Measurements from ENCODE around the gene OR6J1.
"Not testable (repeated sequence)": the region's sequence is repeated elsewhere in the genome, so short reads cannot be mapped to it uniquely, and the experiment has no call there.

The OR6J1 gene

DNA sequence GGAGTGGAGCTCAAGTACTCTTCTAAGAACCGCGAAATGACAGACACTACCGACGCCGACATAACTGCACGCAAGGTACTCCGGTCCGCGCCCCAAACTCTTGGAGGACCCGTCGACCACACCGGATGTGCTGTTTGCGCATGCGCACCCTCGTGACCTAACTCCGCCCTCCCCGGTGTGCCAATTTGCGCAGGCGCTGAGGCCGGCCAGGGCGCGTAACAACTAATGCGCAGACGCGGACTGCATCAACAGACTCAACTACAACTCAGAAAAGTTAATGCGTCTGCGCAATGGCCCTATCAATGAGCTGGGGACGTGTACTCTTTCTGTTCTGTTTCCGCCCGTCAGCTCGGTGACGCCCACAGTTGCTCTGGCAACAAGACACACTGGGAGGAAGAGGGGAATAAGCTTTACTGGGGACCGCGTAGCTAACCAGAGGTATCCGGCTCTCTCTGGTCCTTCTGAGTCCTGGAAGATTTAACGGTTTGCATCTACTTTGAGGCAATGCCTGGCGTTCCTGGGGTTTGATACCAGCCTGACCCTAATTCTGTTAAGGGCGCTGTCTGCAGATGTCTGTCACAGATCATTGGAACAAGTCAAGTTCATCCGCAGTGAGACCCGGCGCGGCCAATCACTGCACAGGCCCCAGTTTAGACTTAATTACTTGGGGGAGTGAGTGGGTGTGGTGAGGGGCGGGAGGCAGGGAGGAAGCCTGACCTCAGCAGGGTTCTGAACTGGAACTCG is 54.9 kb downstream of the OR6J1 start, which contains the start of gene DAD1:
Gene DAD1, minus strand, starts transcription at position 129 of the 744 bp plus-strand sequence. Its CDS starts 67 bp downstream, at position 62.
- Histone ChIP-seq H3K27me3 (ENCODE audit: insufficient read depth, low read length, poor library complexity) (peaks cover 14% of the 10 kb centered on the region), H3K9ac (ENCODE audit: low read depth, low read length) (peak within 1 kb of the TSS; percentile 81)

DNA sequence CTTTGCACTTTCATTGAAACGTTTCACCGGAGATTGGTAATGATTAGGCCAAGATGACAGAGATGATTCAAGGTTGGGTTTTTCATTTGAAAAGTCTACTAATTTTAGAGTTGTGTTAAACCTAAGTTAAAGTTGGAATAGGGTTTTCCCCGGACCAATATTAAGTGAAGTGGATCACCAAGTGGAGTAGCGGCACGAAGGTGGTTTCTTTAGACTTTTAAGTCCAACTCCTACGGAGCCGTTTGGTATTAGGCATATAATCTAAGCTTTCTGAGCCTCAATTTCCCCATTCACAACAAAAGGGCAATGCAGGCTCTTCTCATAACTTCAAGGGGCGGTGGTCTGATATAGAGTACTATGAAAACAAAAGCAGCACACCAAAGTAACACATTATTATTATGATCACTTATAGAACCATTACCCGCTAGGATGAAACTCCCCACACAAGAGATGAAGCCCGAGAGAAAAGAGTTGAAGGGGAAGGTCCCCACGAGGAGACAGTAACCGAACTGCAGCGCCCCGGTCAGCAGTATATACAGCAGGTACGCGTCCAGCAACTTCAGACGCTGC is 55.5 kb downstream of the OR6J1 start:
- Histone ChIP-seq H2AFZ (ENCODE audit: low read depth, low read length) (peak overlapping the region; percentile 98), H3K4me2 (ENCODE audit: insufficient read depth, low read length) (peak overlapping the region; percentile 77), H3K79me2 (ENCODE audit: insufficient read depth, low read length) (peaks cover 48% of the 10 kb centered on the region), H3K4me1 (ENCODE audit: insufficient read depth, low read length) (peaks cover 35% of the 10 kb centered on the region), H4K20me1 (ENCODE audit: insufficient read depth, low read length) (peaks cover 8% of the 10 kb centered on the region), H3K36me3 (ENCODE audit: insufficient read depth, low read length) (no peaks in the 10 kb centered on the region; the same call in 1 of the 2 replicates), H3K27ac (ENCODE audit: low read length) (peak overlapping the region; percentile 90), H3K27me3 (ENCODE audit: insufficient read depth, low read length, poor library complexity) (peaks cover 8% of the 10 kb centered on the region), H3K9ac (ENCODE audit: low read depth, low read length) (peak overlapping the region; percentile 81), H3K9me3 (ENCODE audit: insufficient read depth, low read length, severe bottlenecking) (no peaks in the 10 kb centered on the region), H3K4me3 (ENCODE audit: low read depth in 1 of 2, low read length in 2 of 2) (peak overlapping the region; percentile 80 to 87)
- no peak for DNase-seq
- TF ChIP-seq, protein P1, sequence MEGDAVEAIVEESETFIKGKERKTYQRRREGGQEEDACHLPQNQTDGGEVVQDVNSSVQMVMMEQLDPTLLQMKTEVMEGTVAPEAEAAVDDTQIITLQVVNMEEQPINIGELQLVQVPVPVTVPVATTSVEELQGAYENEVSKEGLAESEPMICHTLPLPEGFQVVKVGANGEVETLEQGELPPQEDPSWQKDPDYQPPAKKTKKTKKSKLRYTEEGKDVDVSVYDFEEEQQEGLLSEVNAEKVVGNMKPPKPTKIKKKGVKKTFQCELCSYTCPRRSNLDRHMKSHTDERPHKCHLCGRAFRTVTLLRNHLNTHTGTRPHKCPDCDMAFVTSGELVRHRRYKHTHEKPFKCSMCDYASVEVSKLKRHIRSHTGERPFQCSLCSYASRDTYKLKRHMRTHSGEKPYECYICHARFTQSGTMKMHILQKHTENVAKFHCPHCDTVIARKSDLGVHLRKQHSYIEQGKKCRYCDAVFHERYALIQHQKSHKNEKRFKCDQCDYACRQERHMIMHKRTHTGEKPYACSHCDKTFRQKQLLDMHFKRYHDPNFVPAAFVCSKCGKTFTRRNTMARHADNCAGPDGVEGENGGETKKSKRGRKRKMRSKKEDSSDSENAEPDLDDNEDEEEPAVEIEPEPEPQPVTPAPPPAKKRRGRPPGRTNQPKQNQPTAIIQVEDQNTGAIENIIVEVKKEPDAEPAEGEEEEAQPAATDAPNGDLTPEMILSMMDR (IDR thresholded peaks at IDR 0.05; ENCODE audit: borderline replicate concordance, extremely low read depth, low read length, poor library complexity, severe bottlenecking) = no peak
- TF ChIP-seq EZH2 (IDR thresholded peaks at IDR 0.05; ENCODE audit: borderline replicate concordance, low read depth, low read length, severe bottlenecking) = no peak
- ATAC-seq (ENCODE audit: insufficient read depth, low read depth) = no peak

More for the DNA sequence above, 54.9 kb downstream of the OR6J1 start, which contains the start of gene DAD1:
- DNase-seq = peak; percentile 99
- Histone ChIP-seq H3K9me3 (ENCODE audit: insufficient read depth, low read length, severe bottlenecking) (no peaks in the 10 kb centered on the region), H3K4me1 (ENCODE audit: insufficient read depth, low read length) (peaks cover 31% of the 10 kb centered on the region), H3K36me3 (ENCODE audit: insufficient read depth, low read length) (no peaks in the 10 kb centered on the region; the same call in 1 of the 2 replicates), H3K4me3 (ENCODE audit: low read depth in 1 of 2, low read length in 2 of 2) (peak within 1 kb of the TSS; percentile 80 to 87), H3K79me2 (ENCODE audit: insufficient read depth, low read length) (peaks cover 41% of the 10 kb centered on the region), H3K4me2 (ENCODE audit: insufficient read depth, low read length) (peak within 1 kb of the TSS; percentile 77), H4K20me1 (ENCODE audit: insufficient read depth, low read length) (peaks cover 3% of the 10 kb centered on the region), H3K27ac (ENCODE audit: low read length) (peak within 1 kb of the TSS; percentile 90), H2AFZ (ENCODE audit: low read depth, low read length) (peak within 1 kb of the TSS; percentile 98)
- TF ChIP-seq, protein P1 (IDR thresholded peaks at IDR 0.05; ENCODE audit: borderline replicate concordance, extremely low read depth, low read length, poor library complexity, severe bottlenecking) = no peak
- TF ChIP-seq EZH2 (IDR thresholded peaks at IDR 0.05; ENCODE audit: borderline replicate concordance, low read depth, low read length, severe bottlenecking) = no peak
- ATAC-seq (ENCODE audit: insufficient read depth, low read depth) = peak; percentile 97

DNA sequence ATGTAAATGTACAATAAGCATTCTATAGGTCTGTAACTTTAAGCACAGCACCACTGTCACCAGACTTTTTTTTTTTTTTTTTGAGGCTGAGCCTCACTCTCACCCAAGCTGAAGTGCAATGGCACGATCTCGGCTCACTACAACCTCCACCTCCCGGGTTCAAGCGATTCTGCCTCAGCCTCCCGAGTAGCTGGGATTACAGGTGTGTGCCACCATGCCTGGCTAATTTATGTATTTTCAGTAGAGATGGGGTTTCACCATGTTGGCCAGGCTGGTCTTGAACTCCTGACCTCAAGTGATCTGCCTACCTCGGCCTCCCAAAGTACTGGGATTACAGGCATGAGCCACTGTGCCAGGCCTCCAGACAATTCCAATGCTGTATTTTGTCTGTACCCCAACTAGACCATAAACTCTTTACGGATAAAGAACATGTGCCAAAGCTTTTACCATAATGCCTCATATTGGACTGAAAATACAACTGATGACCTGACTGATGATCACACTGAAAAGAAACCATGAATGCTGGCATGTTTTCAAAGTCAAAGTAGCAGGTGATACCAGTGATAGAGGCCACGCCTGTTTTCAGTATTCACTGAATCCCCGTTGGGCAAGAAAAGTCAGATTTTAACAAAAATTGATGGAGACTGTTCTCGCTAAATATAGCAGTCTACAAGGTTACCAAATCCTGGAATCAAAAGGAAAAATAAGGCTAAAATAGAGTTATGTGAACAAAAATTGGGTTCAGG is 56.3 kb downstream of the OR6J1 start:
- not testable (repeated sequence) for H3K9me3 ChIP-seq (ENCODE audit: insufficient read depth, low read length, severe bottlenecking); H3K36me3 ChIP-seq (ENCODE audit: insufficient read depth, low read length); ATAC-seq (ENCODE audit: insufficient read depth, low read depth); DNase-seq; H3K27me3 ChIP-seq (ENCODE audit: insufficient read depth, low read length, poor library complexity); H4K20me1 ChIP-seq (ENCODE audit: insufficient read depth, low read length)
- peaks cover 49% of the 10 kb centered on the region for H3K79me2 ChIP-seq (ENCODE audit: insufficient read depth, low read length)
- H3K4me2 ChIP-seq (ENCODE audit: insufficient read depth, low read length) = peak overlapping the region; percentile 77
- peak overlapping the region; percentile 90 for H3K27ac ChIP-seq (ENCODE audit: low read length)
- peak overlapping the region; percentile 81 for H3K9ac ChIP-seq (ENCODE audit: low read depth, low read length)
- H2AFZ ChIP-seq (ENCODE audit: low read depth, low read length) = peak overlapping the region; percentile 98; the same call in 1 of the 2 replicates
- H3K4me1 ChIP-seq (ENCODE audit: insufficient read depth, low read length) = peaks cover 35% of the 10 kb centered on the region
- peak overlapping the region; percentile 80 to 87 for H3K4me3 ChIP-seq (ENCODE audit: low read depth in 1 of 2, low read length in 2 of 2)

Data from DND-41 (cell line).